Activated naive CD8-positive, alpha-beta T cell treated with anti-CD3 and anti-CD28 coated beads, Interleukin-2, amount 10 ng/mL, durations not matched to agents 7 days and 5 days (primary cell): Measurements from ENCODE around the gene FOXP4. TPM values are rescaled to one million over a fixed set of nuclear protein-coding genes. Genes with fewer than 3 reads are reported as not detected.

Experiments
- ATAC-seq: fragments of 150-1000 bp; cut with Tn5 transposase; one replicate; pipeline ENCODE4 v1.10.0; 2021; ENCODE audit warnings: low read depth, moderate library complexity
- POLR2A ChIA-PET: fragments of 350-600 bp; sonication (Branson Sonifier 250); formaldehyde crosslinking; loops from one replicate; lab custom pipeline; 2021; ENCODE audit warnings: antibody characterized with exemption; lab: Charles Lee
- DNase-seq: peaks from one replicate; pipeline ENCODE4 v3.0.0; 2021
- H3K27ac Mint-ChIP-seq: one replicate; pipeline ENCODE4 v1.8.0; 2022; ENCODE audit warnings: mild to moderate bottlenecking, mixed read lengths
- H3K27me3 Mint-ChIP-seq: one replicate; pipeline ENCODE4 v1.8.0; 2022; ENCODE audit warnings: mild to moderate bottlenecking, moderate library complexity, mixed read lengths
- H3K36me3 Mint-ChIP-seq: one replicate; pipeline ENCODE4 v1.8.0; 2021; ENCODE audit warnings: mild to moderate bottlenecking, mixed read lengths
- H3K4me1 Mint-ChIP-seq: one replicate; pipeline ENCODE4 v1.8.0; 2021; ENCODE audit warnings: mixed read lengths
- H3K4me3 Mint-ChIP-seq: one replicate; pipeline ENCODE4 v1.8.0; 2022; ENCODE audit warnings: mild to moderate bottlenecking, moderate library complexity, mixed read lengths
- H3K9me3 Mint-ChIP-seq: one replicate; pipeline ENCODE4 v1.8.0; 2021; ENCODE audit warnings: mixed read lengths
- total RNA-seq, 2 experiments: library from RNA; stranded (reverse); gene quantifications; one replicate each; pipeline ENCODE4 v1.2.3, GENCODE V29; 2021

FOXP4 gene
- total RNA-seq, 2 experiments from 2014 or later, result 7.5 to 8.8 TPM

DNA sequence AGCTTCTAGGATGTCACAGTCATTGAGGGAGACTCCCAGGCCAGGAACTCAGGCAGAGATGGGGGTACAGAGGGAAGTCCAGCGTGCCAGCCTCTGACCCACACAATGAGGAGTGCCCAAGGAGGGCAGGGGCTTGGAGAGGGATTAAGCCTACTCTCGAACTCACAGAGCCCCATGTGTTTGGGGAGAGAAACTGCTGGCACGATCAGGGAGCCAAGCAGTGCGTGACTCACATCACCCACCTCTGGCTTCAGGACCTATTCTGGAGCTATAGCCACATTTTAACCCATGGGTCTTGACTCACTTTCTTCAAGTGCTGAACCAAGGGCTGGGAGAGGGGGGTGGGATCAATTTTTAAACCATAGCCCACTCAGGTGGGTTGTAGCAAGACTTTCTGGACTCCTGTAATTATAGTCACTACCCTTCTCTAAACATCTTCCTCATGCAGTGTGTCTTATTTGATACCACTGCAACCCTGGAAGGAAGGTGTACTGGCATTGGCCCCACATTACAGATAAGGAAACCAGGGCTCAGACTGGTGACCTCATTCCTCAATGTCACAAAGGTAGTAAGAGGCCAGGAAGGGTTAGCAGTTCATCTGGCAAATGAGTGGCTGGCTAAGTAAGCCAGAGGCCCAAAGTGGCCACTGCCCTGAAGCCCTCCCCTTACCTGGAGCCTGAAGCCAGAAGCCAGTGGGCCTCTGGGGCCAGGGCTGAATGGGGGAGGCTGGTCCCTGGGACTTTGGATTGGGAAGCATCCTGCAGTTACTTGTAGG, 12.0 kb downstream of the FOXP4 start:
- H3K36me3 Mint-ChIP-seq, result peaks cover 2% of the 10 kb centered on the region
- DNase-seq (no peak), ATAC-seq (no peak)
- POLR2A ChIA-PET, result interaction anchor here (0.9 kb wide), 1 partner anchor 10 kb away, joined by 4 read pairs; no protein-coding TSS in a partner anchor
- H3K4me1 Mint-ChIP-seq, result peaks cover 26% of the 10 kb centered on the region
- peaks cover 52% of the 10 kb centered on the region for H3K27me3 Mint-ChIP-seq
- no peak overlapping the region for H3K4me3 Mint-ChIP-seq
- no peak overlapping the region for H3K27ac Mint-ChIP-seq
- H3K9me3 Mint-ChIP-seq, result no peaks in the 10 kb centered on the region

GRCh38 chr6:41559655-41560427, 13.7 kb downstream of the FOXP4 start:
- Mint-ChIP-seq H3K27me3 (peaks cover 55% of the 10 kb centered on the region), H3K4me1 (peaks cover 26% of the 10 kb centered on the region), H3K36me3 (peaks cover 2% of the 10 kb centered on the region), H3K27ac (no peak overlapping the region), H3K4me3 (peak overlapping the region; percentile 83), H3K9me3 (no peaks in the 10 kb centered on the region)
- POLR2A ChIA-PET, result no interaction called here
- ATAC-seq (no peak), DNase-seq (no peak)

DNA sequence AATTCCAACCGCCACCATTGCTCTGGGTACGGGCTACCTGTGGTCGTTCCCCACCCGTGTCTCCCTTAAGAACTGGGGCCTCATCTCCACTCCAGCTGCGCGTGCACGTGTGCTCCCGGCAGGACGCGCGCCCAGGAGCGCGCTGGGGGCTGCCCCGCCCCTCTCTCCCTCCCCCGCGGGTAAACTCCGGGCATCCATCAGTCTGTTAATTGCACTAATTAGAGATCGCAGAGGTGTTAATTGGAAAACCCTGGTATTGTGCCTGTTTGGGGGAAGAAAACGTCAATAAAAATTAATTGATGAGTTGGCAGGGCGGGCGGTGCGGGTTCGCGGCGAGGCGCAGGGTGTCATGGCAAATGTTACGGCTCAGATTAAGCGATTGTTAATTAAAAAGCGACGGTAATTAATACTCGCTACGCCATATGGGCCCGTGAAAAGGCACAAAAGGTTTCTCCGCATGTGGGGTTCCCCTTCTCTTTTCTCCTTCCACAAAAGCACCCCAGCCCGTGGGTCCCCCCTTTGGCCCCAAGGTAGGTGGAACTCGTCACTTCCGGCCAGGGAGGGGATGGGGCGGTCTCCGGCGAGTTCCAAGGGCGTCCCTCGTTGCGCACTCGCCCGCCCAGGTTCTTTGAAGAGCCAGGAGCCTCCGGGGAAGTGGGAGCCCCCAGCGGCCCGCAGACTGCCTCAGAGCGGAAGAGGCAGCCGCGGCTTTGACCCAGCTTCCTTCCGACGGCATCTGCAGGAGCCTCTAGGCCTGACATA, 14.4 kb downstream of the FOXP4 start:
- POLR2A ChIA-PET, result interaction anchor here (1.0 kb wide), 2 partner anchors 14 to 115 kb away, joined by 4 to 5 read pairs; no protein-coding TSS in a partner anchor
- peaks cover 26% of the 10 kb centered on the region for H3K4me1 Mint-ChIP-seq
- peak; percentile 96 for ATAC-seq
- H3K27ac Mint-ChIP-seq, result peak overlapping the region; percentile 67
- no peaks in the 10 kb centered on the region for H3K9me3 Mint-ChIP-seq
- H3K36me3 Mint-ChIP-seq, result peaks cover 4% of the 10 kb centered on the region
- DNase-seq, result peak; percentile 91
- peaks cover 52% of the 10 kb centered on the region for H3K27me3 Mint-ChIP-seq
- H3K4me3 Mint-ChIP-seq, result peak overlapping the region; percentile 83

- POLR2A ChIA-PET, result interaction anchor here (1.0 kb wide), 2 partner anchors 15 to 116 kb away, joined by 4 to 5 read pairs; no protein-coding TSS in a partner anchor
- Mint-ChIP-seq H3K27me3 (peaks cover 50% of the 10 kb centered on the region), H3K9me3 (no peaks in the 10 kb centered on the region), H3K27ac (no peak overlapping the region), H3K4me1 (peaks cover 26% of the 10 kb centered on the region), H3K4me3 (no peak overlapping the region), H3K36me3 (peaks cover 5% of the 10 kb centered on the region)
- DNase-seq (no peak), ATAC-seq (no peak)
Measured at GRCh38 chr6:41561416-41561815, 15.2 kb downstream of the FOXP4 start.

DNA sequence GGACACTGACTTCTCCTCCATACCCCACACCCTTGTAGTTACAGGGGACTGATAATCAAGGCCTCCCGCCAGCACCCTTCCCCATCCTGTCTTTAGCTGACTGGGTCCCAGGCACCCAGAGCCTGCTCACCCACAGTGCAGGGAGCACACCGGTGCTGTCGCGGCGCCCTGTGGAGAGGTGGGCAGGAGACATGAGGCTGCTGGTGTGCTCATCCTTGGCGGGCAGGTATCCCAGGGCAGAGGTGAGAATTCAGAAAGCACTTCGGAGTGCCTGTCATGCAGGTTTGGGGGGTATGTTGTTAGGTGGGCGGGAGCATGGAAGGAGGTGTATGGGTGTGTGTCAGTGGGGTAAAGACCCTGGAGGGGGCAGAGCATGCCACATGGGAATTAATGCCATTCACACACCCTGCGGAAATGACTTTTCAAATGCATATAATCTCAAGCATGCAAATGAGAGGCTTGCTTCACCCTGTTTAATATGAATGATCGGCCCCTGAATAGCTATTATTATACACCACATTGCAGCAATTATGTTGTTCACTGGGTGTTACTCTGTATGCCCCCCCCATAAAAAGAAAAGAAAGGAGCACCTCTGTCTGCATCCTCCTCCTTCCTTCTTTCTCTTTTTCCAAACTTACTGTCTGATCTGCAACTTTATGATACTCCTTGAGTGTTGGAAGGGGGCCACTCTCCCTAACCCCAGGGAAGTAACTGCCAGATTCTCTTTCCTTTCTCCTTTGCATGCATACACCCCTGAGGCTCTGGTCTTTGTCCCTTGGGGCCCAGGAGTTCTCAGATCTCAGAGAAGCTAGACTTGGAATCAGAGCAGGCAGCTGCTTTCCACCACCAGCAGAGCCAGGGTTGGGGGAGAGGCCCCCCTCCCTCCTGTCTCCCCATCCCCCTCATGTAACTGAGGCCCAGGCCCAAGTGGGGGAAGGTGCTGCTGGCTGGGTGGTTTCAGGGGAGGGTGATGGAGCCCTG, 16.0 kb downstream of the FOXP4 start:
- no peaks in the 10 kb centered on the region for H3K9me3 Mint-ChIP-seq
- DNase-seq (no peak), ATAC-seq (no peak)
- POLR2A ChIA-PET, result interaction anchor here (1.0 kb wide), 1 partner anchor 15 kb away, joined by 5 read pairs; no protein-coding TSS in a partner anchor
- peaks cover 4% of the 10 kb centered on the region for H3K36me3 Mint-ChIP-seq
- peaks cover 26% of the 10 kb centered on the region for H3K4me1 Mint-ChIP-seq
- no peak overlapping the region for H3K27ac Mint-ChIP-seq
- H3K4me3 Mint-ChIP-seq, result no peak overlapping the region
- peaks cover 43% of the 10 kb centered on the region for H3K27me3 Mint-ChIP-seq

DNA sequence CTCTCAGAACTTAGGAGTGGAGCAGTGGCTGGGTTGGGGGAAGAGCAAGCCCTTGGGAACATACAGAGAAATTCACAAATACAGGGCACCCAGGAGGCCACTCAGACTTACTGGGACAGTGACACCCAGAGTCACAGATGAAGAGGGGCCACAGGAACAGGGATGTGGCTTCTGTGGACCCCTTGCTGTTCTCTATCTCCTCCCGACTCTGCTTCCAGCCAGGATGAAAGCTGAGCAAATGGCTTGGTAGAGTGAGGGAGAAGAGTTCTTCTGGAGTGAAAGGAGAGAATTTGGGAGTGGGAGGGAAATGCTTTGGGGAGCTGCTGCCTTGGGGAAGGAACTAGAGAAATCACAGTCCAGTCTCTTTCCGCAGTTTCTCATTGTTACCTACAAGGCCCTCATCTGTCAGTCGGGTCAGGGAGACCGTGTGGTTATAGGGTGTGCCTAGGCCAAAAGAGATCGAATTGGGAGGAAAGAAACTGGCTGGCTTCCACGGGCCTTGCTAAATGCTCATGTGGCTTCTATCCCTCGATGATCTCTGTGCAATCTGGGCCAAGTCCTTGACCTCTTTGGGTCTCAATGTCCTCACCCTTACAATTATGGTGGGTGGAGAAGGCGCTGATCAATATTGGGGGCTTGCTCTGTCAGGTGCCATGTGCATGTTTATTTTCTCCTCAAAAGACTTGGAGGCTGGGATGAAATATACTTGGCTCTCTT, 17.0 kb downstream of the FOXP4 start:
- ATAC-seq (no peak), DNase-seq (no peak)
- no peaks in the 10 kb centered on the region for H3K9me3 Mint-ChIP-seq
- POLR2A ChIA-PET, result no interaction called here
- H3K27me3 Mint-ChIP-seq, result peaks cover 37% of the 10 kb centered on the region
- peaks cover 4% of the 10 kb centered on the region for H3K36me3 Mint-ChIP-seq
- no peak overlapping the region for H3K27ac Mint-ChIP-seq
- H3K4me3 Mint-ChIP-seq, result no peak overlapping the region
- peaks cover 26% of the 10 kb centered on the region for H3K4me1 Mint-ChIP-seq

GRCh38 chr6:41564448-41565142, 18.4 kb downstream of the FOXP4 start:
- Mint-ChIP-seq H3K4me3 (no peak overlapping the region), H3K9me3 (no peaks in the 10 kb centered on the region), H3K4me1 (peaks cover 24% of the 10 kb centered on the region), H3K27me3 (peaks cover 30% of the 10 kb centered on the region), H3K27ac (no peak overlapping the region), H3K36me3 (peaks cover 4% of the 10 kb centered on the region)
- ATAC-seq (no peak), DNase-seq (no peak)
- POLR2A ChIA-PET, result no interaction called here

DNA sequence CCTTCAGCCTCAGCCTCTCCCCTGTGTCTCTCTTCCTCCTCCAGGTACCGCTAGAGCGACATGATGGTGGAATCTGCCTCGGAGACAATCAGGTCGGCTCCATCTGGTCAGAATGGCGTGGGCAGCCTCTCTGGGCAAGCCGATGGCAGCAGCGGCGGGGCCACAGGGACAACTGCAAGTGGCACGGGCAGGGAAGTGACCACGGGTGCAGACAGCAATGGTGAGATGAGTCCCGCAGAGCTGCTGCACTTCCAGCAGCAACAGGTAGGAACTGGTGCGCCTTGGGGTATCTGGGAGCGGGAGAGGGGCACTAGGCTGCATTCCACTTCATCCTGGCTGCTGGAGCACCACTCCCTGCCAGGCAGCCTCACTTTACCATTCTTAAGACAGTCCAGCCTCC, 19.5 kb downstream of the FOXP4 start:
- POLR2A ChIA-PET, result no interaction called here
- DNase-seq, result no peak

DNA sequence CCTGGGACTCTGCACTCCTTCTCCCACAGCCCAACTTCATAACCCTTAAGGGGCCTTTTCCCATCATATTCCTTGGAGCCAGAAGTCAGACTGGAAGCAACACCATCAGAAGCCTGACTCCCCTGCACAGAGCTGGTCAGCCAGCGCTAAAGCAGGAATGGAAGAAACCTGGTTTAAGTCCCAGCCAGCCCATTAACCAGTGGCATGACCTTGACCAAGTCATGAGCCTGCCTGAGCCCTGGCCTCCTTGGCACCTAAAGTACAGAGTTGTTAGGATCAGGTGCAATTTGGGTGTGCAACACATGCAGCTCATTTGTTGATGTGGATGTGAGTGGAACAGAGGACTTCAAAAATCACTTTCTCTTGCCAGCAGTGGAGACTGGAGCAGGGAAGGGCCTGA, 20.8 kb downstream of the FOXP4 start:
- Mint-ChIP-seq H3K4me3 (no peak overlapping the region), H3K36me3 (peaks cover 5% of the 10 kb centered on the region)
- POLR2A ChIA-PET, result no interaction called here

More for the DNA sequence above, 19.5 kb downstream of the FOXP4 start:
- Mint-ChIP-seq H3K27ac (no peak overlapping the region), H3K36me3 (peaks cover 5% of the 10 kb centered on the region), H3K27me3 (peaks cover 24% of the 10 kb centered on the region), H3K4me1 (peaks cover 19% of the 10 kb centered on the region), H3K4me3 (no peak overlapping the region), H3K9me3 (no peaks in the 10 kb centered on the region)
- ATAC-seq, result no peak

DNA sequence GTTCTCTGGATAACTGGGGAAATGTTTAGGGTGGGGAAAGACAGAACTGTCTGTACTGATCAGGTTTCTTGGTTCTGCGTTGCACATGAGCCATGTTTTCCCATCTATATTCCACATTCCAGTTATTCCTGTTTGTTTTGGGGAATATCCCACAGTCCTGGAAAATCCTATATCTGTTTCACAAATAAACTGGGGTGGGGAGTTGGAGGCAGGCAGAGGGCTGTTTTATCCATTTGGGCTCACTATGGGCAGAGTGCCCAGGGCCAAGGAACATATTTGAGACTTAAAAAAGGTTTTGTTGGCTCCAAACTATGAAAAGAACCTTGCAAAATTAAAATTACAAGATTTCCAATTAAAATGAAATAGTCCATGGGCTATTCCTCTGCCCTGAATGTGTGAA, 21.5 kb downstream of the FOXP4 start:
- Mint-ChIP-seq H3K4me3 (no peak overlapping the region), H3K9me3 (no peaks in the 10 kb centered on the region), H3K4me1 (peaks cover 8% of the 10 kb centered on the region), H3K27ac (no peak overlapping the region), H3K36me3 (peaks cover 5% of the 10 kb centered on the region), H3K27me3 (peaks cover 16% of the 10 kb centered on the region)
- no peak for ATAC-seq
- POLR2A ChIA-PET, result no interaction called here
- DNase-seq, result no peak

More for the DNA sequence above, 20.8 kb downstream of the FOXP4 start:
- peaks cover 13% of the 10 kb centered on the region for H3K4me1 Mint-ChIP-seq
- DNase-seq (no peak), ATAC-seq (no peak)
- no peaks in the 10 kb centered on the region for H3K9me3 Mint-ChIP-seq
- no peak overlapping the region for H3K27ac Mint-ChIP-seq
- peaks cover 20% of the 10 kb centered on the region for H3K27me3 Mint-ChIP-seq

DNA sequence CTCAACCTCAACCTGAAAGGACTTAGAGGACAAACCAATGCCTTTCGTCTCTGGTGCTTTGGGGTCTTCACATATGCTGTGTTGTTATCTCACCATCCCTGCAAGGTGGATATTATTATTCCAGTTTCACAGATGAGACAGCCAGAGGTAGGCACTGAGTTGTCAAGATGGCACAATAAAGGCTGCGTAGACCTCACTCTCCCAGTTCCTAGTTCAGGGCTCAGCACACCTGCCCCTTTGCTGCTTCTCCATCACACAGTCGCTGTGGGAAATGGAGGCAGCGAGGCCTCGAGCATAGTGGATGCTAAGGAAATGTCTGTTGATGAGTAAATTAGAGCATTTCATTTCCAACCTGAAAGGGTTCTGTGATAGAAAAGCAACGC, 22.0 kb downstream of the FOXP4 start:
- peaks cover 13% of the 10 kb centered on the region for H3K27me3 Mint-ChIP-seq
- no peak overlapping the region for H3K27ac Mint-ChIP-seq

More for the DNA sequence above, 22.0 kb downstream of the FOXP4 start:
- Mint-ChIP-seq H3K4me1 (peaks cover 8% of the 10 kb centered on the region), H3K9me3 (no peaks in the 10 kb centered on the region), H3K36me3 (peaks cover 5% of the 10 kb centered on the region), H3K4me3 (no peak overlapping the region)
- DNase-seq (no peak), ATAC-seq (no peak)
- POLR2A ChIA-PET, result no interaction called here
